SU-DHL-6 (cell line): ENCODE results near the gene SPATC1L.

Experiments used
- CTCF ChIP-seq: fragments of 200-600 bp; sonication (generic); IDR thresholded peaks from one replicate; pipeline ENCODE4 v1.5.1; 2017; ENCODE audit warnings: antibody characterized with exemption, mild to moderate bottlenecking, low read length, moderate library complexity; ENCODE audit not compliant: insufficient read depth, poor library complexity, severe bottlenecking
- EZH2phosphoT487 ChIP-seq: fragments of 200-600 bp; sonication (generic), shearing (Covaris generic); conservative IDR thresholded peaks from 2 replicates; pipeline ENCODE4 v1.6.1; 2018; ENCODE audit warnings: mild to moderate bottlenecking, antibody characterized with exemption, low read length, moderate library complexity, mixed read lengths

DNA sequence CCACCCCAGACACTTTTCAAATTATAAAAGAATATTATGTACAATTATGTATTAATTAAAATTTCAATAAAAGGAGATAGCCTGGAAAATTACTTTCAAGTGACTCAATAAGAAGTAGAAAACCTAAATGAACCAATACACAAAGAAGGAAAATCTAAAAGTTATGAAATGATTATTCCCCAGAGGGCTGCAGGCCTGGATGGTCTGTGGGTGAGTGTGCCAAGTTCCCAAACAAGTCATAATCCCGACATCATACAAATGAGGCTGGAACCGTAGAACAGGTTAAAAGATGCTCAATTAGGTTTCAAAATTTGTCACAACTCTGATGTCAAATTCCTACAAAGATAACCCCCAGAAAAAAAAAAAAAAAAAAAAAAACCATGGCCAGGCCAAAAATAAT lies 12.7 kb downstream of the SPATC1L start:
- TF ChIP-seq CTCF = no peak
- no peak for TF ChIP-seq EZH2phosphoT487
